Astrocyte (in vitro differentiated cells and primary cell): ENCODE data around the gene SETD1A. TPM values are rescaled to one million over a fixed set of nuclear protein-coding genes. Genes with fewer than 3 reads are reported as not detected.

Source experiments
- DNase-seq: peaks from one replicate; pipeline ENCODE4 v3.0.0-alpha.2; 2010; ENCODE audit warnings: low read depth
- FAIRE-seq: peaks from 2 replicates; lab custom pipeline; 2011; peaks lifted over from hg19 to GRCh38; lab: Jason Lieb, UNC
- H2AFZ ChIP-seq: 2 replicates; pipeline ENCODE4 v1.6.0; 2012; ENCODE audit warnings: low read depth, low read length, inconsistent platforms
- H3K27ac ChIP-seq: 2 replicates; pipeline ENCODE4 v1.5.1; 2011; ENCODE audit warnings: low read depth, low read length, inconsistent platforms
- H3K27me3 ChIP-seq: 2 replicates; pipeline ENCODE4 v1.6.0; 2011; ENCODE audit warnings: low read length, inconsistent platforms; ENCODE audit not compliant: insufficient read depth
- H3K36me3 ChIP-seq: 2 replicates; pipeline ENCODE4 v1.5.1; 2011; ENCODE audit warnings: low read length, inconsistent platforms; ENCODE audit not compliant: insufficient read depth
- H3K4me1 ChIP-seq: 2 replicates; pipeline ENCODE4 v1.5.1; 2011; ENCODE audit warnings: low read length, inconsistent platforms; ENCODE audit not compliant: insufficient read depth
- H3K4me2 ChIP-seq: 2 replicates; pipeline ENCODE4 v1.6.0; 2012; ENCODE audit warnings: low read length, inconsistent platforms
- H3K4me3 ChIP-seq: 2 replicates; pipeline ENCODE4 v1.5.1; 2011; ENCODE audit warnings: low read depth, mild to moderate bottlenecking, low read length, inconsistent platforms; ENCODE audit not compliant: insufficient read depth
- H3K79me2 ChIP-seq: 2 replicates; pipeline ENCODE4 v1.6.0; 2012; ENCODE audit warnings: mild to moderate bottlenecking, low read length, inconsistent platforms; ENCODE audit not compliant: insufficient read depth
- H3K9ac ChIP-seq: 2 replicates; pipeline ENCODE4 v1.6.0; 2012; ENCODE audit warnings: mild to moderate bottlenecking, low read length, inconsistent platforms
- H3K9me3 ChIP-seq: 2 replicates; pipeline ENCODE4 v1.5.1; 2012; ENCODE audit warnings: low read depth, mild to moderate bottlenecking, low read length, inconsistent platforms; ENCODE audit not compliant: insufficient read depth
- H4K20me1 ChIP-seq: 2 replicates; pipeline ENCODE4 v1.6.0; 2012; ENCODE audit warnings: low read length, inconsistent platforms; ENCODE audit not compliant: insufficient read depth
- H3K27ac Mint-ChIP-seq: one replicate; pipeline ENCODE4 v1.8.0; 2021; ENCODE audit warnings: mild to moderate bottlenecking, mixed read lengths; ENCODE audit not compliant: unreplicated experiment
- H3K27me3 Mint-ChIP-seq: one replicate; pipeline ENCODE4 v1.8.0; 2021; ENCODE audit warnings: low read depth, mixed read lengths; ENCODE audit not compliant: unreplicated experiment
- H3K36me3 Mint-ChIP-seq: one replicate; pipeline ENCODE4 v1.8.0; 2021; ENCODE audit warnings: low read depth, mixed read lengths; ENCODE audit not compliant: unreplicated experiment
- H3K4me1 Mint-ChIP-seq: one replicate; pipeline ENCODE4 v1.8.0; 2021; ENCODE audit warnings: low read depth, mixed read lengths; ENCODE audit not compliant: unreplicated experiment
- H3K4me3 Mint-ChIP-seq: one replicate; pipeline ENCODE4 v1.8.0; 2021; ENCODE audit warnings: mild to moderate bottlenecking, moderate library complexity, mixed read lengths; ENCODE audit not compliant: unreplicated experiment
- H3K9me3 Mint-ChIP-seq: one replicate; pipeline ENCODE4 v1.8.0; 2021; ENCODE audit warnings: mild to moderate bottlenecking, mixed read lengths; ENCODE audit not compliant: unreplicated experiment
- CTCF ChIP-seq: IDR thresholded peaks from 2 replicates; pipeline ENCODE4 v1.5.1; 2011; ENCODE audit warnings: low read depth, mild to moderate bottlenecking, inconsistent platforms, low read length, moderate library complexity; ENCODE audit not compliant: insufficient read depth
- EZH2 ChIP-seq: IDR thresholded peaks from 2 replicates; pipeline ENCODE4 v1.6.1; 2012; ENCODE audit warnings: mild to moderate bottlenecking, low read length, inconsistent platforms; ENCODE audit not compliant: insufficient read depth
- total RNA-seq: library from RNA; stranded (reverse); gene quantifications from 2 replicates; pipeline ENCODE4 v1.2.1, GENCODE V29; 2021

SETD1A gene
- total RNA-seq, 1 donor from 2014 or later, result 18.7 TPM

GRCh38 chr16:30963925-30964511, 6.5 kb downstream of the SETD1A start:
- peaks cover 18% of the 10 kb centered on the region for H3K79me2 ChIP-seq
- no peak overlapping the region for H3K9ac ChIP-seq
- H2AFZ ChIP-seq, result no peak overlapping the region
- H4K20me1 ChIP-seq, result peaks cover 28% of the 10 kb centered on the region
- Mint-ChIP-seq H3K27me3 (no peaks in the 10 kb centered on the region), H3K9me3 (no peaks in the 10 kb centered on the region), H3K4me1 (peaks cover 3% of the 10 kb centered on the region), H3K36me3 (peaks cover 22% of the 10 kb centered on the region), H3K4me3 (no peak overlapping the region), H3K27ac (no peak overlapping the region)
- TF ChIP-seq CTCF, result no peak
- TF ChIP-seq EZH2, result no peak
- no peak overlapping the region for H3K4me3 ChIP-seq
- FAIRE-seq (no peak), DNase-seq (no peak)
- no peaks in the 10 kb centered on the region for H3K9me3 ChIP-seq
- peaks cover 45% of the 10 kb centered on the region for H3K36me3 ChIP-seq
- H3K4me1 ChIP-seq, result peaks cover under 1% of the 10 kb centered on the region
- no peaks in the 10 kb centered on the region for H3K27me3 ChIP-seq
- no peak overlapping the region for H3K27ac ChIP-seq
- no peak overlapping the region for H3K4me2 ChIP-seq

DNA sequence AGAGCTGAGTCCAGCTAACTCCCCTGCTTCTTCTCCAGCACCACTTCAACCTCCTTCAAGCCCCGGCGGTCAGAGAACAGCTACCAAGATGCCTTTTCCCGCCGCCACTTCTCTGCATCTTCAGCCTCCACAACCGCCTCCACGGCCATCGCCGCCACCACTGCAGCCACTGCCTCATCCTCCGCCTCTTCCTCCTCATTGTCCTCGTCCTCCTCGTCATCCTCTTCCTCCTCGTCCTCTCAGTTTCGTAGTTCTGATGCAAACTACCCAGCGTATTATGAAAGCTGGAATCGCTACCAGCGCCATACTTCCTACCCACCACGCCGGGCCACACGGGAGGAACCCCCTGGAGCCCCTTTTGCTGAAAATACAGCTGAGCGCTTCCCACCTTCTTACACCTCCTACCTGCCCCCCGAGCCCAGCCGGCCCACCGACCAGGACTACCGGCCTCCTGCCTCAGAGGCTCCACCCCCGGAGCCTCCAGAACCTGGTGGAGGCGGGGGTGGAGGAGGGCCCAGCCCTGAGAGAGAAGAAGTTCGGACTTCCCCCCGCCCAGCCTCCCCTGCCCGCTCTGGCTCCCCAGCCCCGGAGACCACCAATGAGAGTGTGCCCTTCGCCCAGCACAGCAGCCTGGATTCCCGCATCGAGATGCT, 7.1 kb downstream of the SETD1A start:
- no peaks in the 10 kb centered on the region for H3K9me3 ChIP-seq
- Mint-ChIP-seq H3K27ac (no peak overlapping the region), H3K9me3 (no peaks in the 10 kb centered on the region), H3K27me3 (no peaks in the 10 kb centered on the region), H3K4me3 (no peak overlapping the region), H3K36me3 (peaks cover 22% of the 10 kb centered on the region), H3K4me1 (peaks cover 1% of the 10 kb centered on the region)
- H3K79me2 ChIP-seq, result peaks cover 12% of the 10 kb centered on the region
- H3K36me3 ChIP-seq, result peaks cover 43% of the 10 kb centered on the region
- FAIRE-seq (no peak), DNase-seq (no peak)
- H3K4me3 ChIP-seq, result no peak overlapping the region
- H2AFZ ChIP-seq, result no peak overlapping the region
- peaks cover 21% of the 10 kb centered on the region for H4K20me1 ChIP-seq
- H3K9ac ChIP-seq, result no peak overlapping the region
- no peak overlapping the region for H3K27ac ChIP-seq
- no peaks in the 10 kb centered on the region for H3K4me1 ChIP-seq
- no peaks in the 10 kb centered on the region for H3K27me3 ChIP-seq
- TF ChIP-seq CTCF (no peak), EZH2 (no peak)
- H3K4me2 ChIP-seq, result no peak overlapping the region

DNA sequence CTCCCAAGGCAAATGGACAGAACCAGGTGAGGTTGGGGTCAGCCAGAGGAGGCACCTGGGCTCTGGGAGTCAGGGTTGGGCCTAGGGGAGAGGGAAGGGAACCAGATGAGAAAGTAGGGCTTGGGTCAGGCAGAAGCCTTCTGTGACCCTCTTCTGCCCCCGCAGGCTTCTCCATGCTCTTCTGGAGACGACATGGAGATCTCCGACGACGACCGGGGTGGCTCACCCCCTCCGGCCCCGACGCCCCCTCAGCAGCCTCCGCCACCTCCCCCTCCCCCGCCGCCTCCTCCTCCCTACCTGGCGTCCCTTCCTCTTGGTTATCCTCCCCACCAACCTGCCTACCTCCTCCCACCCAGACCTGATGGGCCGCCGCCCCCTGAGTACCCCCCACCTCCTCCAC, 7.9 kb downstream of the SETD1A start:
- Mint-ChIP-seq H3K4me1 (peaks cover 1% of the 10 kb centered on the region), H3K9me3 (no peaks in the 10 kb centered on the region), H3K4me3 (no peak overlapping the region), H3K36me3 (peaks cover 24% of the 10 kb centered on the region), H3K27me3 (no peaks in the 10 kb centered on the region), H3K27ac (no peak overlapping the region)
- Histone ChIP-seq H2AFZ (no peak overlapping the region), H3K4me1 (no peaks in the 10 kb centered on the region), H3K27ac (no peak overlapping the region), H3K79me2 (peaks cover 4% of the 10 kb centered on the region), H4K20me1 (peaks cover 13% of the 10 kb centered on the region), H3K36me3 (peaks cover 41% of the 10 kb centered on the region), H3K4me3 (no peak overlapping the region), H3K9ac (no peak overlapping the region), H3K9me3 (no peaks in the 10 kb centered on the region), H3K4me2 (no peak overlapping the region), H3K27me3 (no peaks in the 10 kb centered on the region)
- TF ChIP-seq CTCF, result no peak
- TF ChIP-seq EZH2, result no peak
- DNase-seq, result no peak
- FAIRE-seq, result no peak
